ENCODE results near the gene MYO10. TPM values are rescaled to one million over a fixed set of nuclear protein-coding genes. Genes with fewer than 3 reads are reported as not detected.

The MYO10 gene
- total RNA-seq, 1 experiment from 2014 or later: 71.9 TPM

DNA sequence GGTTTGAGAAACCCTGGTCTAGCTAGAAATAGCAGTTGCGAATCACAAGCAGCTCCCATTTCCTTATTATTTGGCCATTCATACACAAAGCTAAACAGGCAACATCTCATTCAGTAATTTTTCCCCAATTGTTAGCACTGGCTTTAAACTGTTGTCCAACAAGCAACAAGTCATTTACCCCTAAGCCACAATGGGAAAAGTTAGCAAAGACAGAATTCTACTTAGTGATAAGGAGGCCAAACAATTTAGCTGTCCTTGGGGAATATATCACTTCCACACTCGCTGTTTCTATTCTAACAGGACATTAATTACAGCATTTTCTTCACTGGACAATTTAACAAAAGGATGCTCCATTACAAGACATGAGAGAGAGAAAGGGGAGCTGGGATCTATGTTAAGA lies 2.8 kb downstream of the MYO10 start:
- H3K9me3 ChIP-seq (ENCODE audit: control insufficient read depth, insufficient read depth, low read depth, low read length): no peaks in the 10 kb centered on the region
- TF ChIP-seq, protein P1, sequence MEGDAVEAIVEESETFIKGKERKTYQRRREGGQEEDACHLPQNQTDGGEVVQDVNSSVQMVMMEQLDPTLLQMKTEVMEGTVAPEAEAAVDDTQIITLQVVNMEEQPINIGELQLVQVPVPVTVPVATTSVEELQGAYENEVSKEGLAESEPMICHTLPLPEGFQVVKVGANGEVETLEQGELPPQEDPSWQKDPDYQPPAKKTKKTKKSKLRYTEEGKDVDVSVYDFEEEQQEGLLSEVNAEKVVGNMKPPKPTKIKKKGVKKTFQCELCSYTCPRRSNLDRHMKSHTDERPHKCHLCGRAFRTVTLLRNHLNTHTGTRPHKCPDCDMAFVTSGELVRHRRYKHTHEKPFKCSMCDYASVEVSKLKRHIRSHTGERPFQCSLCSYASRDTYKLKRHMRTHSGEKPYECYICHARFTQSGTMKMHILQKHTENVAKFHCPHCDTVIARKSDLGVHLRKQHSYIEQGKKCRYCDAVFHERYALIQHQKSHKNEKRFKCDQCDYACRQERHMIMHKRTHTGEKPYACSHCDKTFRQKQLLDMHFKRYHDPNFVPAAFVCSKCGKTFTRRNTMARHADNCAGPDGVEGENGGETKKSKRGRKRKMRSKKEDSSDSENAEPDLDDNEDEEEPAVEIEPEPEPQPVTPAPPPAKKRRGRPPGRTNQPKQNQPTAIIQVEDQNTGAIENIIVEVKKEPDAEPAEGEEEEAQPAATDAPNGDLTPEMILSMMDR (IDR thresholded peaks at IDR 0.05): no peak
- no peak for TF ChIP-seq POLR2AphosphoS5 (IDR thresholded peaks at IDR 0.05; ENCODE audit: low read depth, low read length)
- TF ChIP-seq, protein P2, sequence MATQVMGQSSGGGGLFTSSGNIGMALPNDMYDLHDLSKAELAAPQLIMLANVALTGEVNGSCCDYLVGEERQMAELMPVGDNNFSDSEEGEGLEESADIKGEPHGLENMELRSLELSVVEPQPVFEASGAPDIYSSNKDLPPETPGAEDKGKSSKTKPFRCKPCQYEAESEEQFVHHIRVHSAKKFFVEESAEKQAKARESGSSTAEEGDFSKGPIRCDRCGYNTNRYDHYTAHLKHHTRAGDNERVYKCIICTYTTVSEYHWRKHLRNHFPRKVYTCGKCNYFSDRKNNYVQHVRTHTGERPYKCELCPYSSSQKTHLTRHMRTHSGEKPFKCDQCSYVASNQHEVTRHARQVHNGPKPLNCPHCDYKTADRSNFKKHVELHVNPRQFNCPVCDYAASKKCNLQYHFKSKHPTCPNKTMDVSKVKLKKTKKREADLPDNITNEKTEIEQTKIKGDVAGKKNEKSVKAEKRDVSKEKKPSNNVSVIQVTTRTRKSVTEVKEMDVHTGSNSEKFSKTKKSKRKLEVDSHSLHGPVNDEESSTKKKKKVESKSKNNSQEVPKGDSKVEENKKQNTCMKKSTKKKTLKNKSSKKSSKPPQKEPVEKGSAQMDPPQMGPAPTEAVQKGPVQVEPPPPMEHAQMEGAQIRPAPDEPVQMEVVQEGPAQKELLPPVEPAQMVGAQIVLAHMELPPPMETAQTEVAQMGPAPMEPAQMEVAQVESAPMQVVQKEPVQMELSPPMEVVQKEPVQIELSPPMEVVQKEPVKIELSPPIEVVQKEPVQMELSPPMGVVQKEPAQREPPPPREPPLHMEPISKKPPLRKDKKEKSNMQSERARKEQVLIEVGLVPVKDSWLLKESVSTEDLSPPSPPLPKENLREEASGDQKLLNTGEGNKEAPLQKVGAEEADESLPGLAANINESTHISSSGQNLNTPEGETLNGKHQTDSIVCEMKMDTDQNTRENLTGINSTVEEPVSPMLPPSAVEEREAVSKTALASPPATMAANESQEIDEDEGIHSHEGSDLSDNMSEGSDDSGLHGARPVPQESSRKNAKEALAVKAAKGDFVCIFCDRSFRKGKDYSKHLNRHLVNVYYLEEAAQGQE (IDR thresholded peaks at IDR 0.05; ENCODE audit: insufficient read depth in 1 of 2, low read depth in 2 of 2, low read length in 1 of 2): no peak
- TF ChIP-seq TCF7L2 (IDR thresholded peaks at IDR 0.05; ENCODE audit: low read depth, low read length): no peak
- no peak for TF ChIP-seq SIN3A (IDR thresholded peaks at IDR 0.05; ENCODE audit: borderline replicate concordance, insufficient read depth, low read depth, low read length)
- ChIA-PET POLR2A (no interaction called here), CTCF (interaction anchor here (0.7 to 1.9 kb wide), 3 partner anchors 200 to 269 kb away, joined by 3 to 12 read pairs (median 8); no protein-coding TSS in a partner anchor)
- H3K36me3 ChIP-seq (ENCODE audit: control insufficient read depth, insufficient read depth, low read length): peaks cover 6% of the 10 kb centered on the region
- in situ Hi-C loops (cut with HindIII; ENCODE audit: low pct_unique_long_range_greater_than_20kb, low sequenced_read_pairs): loop anchor here (25.0 kb wide), 1 partner anchor 204 kb away; no protein-coding TSS in a partner anchor
- intact Hi-C loops (cut with micrococcal nuclease; ENCODE audit: unreplicated experiment): loop anchor here (5.0 kb wide), 2 partner anchors 141 to 194 kb away; no protein-coding TSS in a partner anchor
- peaks cover 9% of the 10 kb centered on the region for H3K27me3 ChIP-seq (ENCODE audit: control insufficient read depth, insufficient read depth, low read length)
- peak overlapping the region; percentile 91 for H3K27ac ChIP-seq (ENCODE audit: low read length)
- ATAC-seq (no peak), DNase-seq (ENCODE audit: low read depth, low spot score) (no peak)
- H3K4me1 ChIP-seq (ENCODE audit: control insufficient read depth, insufficient read depth, low read length): peaks cover 43% of the 10 kb centered on the region
- peak overlapping the region; percentile 96 to 97 for H3K4me3 ChIP-seq (ENCODE audit: low read depth in 2 of 2, low read length in 2 of 2)
- BruUV-seq (replicated peaks): TSS peak; percentile 65

DNA sequence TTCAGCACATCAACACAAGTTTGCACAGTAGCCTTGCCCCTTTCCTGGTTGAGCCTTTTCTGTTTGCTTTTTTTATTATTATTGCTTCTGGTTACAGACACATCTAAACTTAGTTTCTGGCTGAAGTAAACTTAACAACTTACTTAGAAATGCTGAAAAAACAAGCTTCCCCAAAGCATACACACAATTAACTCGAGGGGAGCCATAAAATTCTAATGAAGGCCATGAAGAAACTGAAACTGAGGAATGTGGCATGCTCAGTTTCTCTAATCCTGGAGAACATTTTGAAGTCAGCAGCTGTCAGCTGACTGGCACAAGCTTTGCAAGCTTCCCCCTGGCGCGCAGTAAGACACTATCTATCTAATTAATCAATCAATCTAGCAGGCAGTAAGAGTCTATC lies 3.7 kb downstream of the MYO10 start:
- TF ChIP-seq SIN3A (IDR thresholded peaks at IDR 0.05; ENCODE audit: borderline replicate concordance, insufficient read depth, low read depth, low read length) (no peak), TCF7L2 (IDR thresholded peaks at IDR 0.05; ENCODE audit: low read depth, low read length) (no peak), POLR2AphosphoS5 (IDR thresholded peaks at IDR 0.05; ENCODE audit: low read depth, low read length) (no peak)
- TF ChIP-seq, protein P1 (IDR thresholded peaks at IDR 0.05): no peak
- TF ChIP-seq, protein P2 (IDR thresholded peaks at IDR 0.05; ENCODE audit: insufficient read depth in 1 of 2, low read depth in 2 of 2, low read length in 1 of 2): no peak
- CTCF ChIA-PET: interaction anchor here (0.7 to 1.9 kb wide), 3 partner anchors 200 to 270 kb away, joined by 4 to 12 read pairs (median 8); no protein-coding TSS in a partner anchor
- intact Hi-C loops (cut with micrococcal nuclease; ENCODE audit: unreplicated experiment) (loop anchor here (5.0 kb wide), 2 partner anchors 140 to 195 kb away; no protein-coding TSS in a partner anchor), in situ Hi-C loops (cut with HindIII; ENCODE audit: low pct_unique_long_range_greater_than_20kb, low sequenced_read_pairs) (loop anchor here (25.0 kb wide), 1 partner anchor 205 kb away; no protein-coding TSS in a partner anchor)
- POLR2A ChIA-PET: no interaction called here
- Histone ChIP-seq H3K27ac (ENCODE audit: low read length) (peak overlapping the region; percentile 91), H3K4me1 (ENCODE audit: control insufficient read depth, insufficient read depth, low read length) (peaks cover 47% of the 10 kb centered on the region), H3K27me3 (ENCODE audit: control insufficient read depth, insufficient read depth, low read length) (peaks cover 5% of the 10 kb centered on the region), H3K9me3 (ENCODE audit: control insufficient read depth, insufficient read depth, low read depth, low read length) (no peaks in the 10 kb centered on the region), H3K4me3 (ENCODE audit: low read depth in 2 of 2, low read length in 2 of 2) (peak overlapping the region; percentile 96 to 97), H3K36me3 (ENCODE audit: control insufficient read depth, insufficient read depth, low read length) (peaks cover 6% of the 10 kb centered on the region)
- no peak for DNase-seq (ENCODE audit: low read depth, low spot score)
- ATAC-seq: no peak
- BruUV-seq (replicated peaks): no TSS peak

Data from Panc1 (cell line).